GM23248 (cell line): ENCODE measurements around the gene SLC40A1.

ENCODE experiments used
- EZH2 ChIP-seq: fragments of 200-600 bp; sonication (generic); IDR thresholded peaks from 2 replicates; pipeline ENCODE4 v1.6.1; 2018; ENCODE audit warnings: antibody characterized with exemption, mild to moderate bottlenecking; ENCODE audit not compliant: insufficient read depth, poor library complexity, severe bottlenecking
- EZH2phosphoT487 ChIP-seq: fragments of 200-600 bp; sonication (generic); IDR thresholded peaks from 2 replicates; pipeline ENCODE4 v1.6.1; 2018; ENCODE audit warnings: antibody characterized with exemption, moderate library complexity, mild to moderate bottlenecking, low read depth; ENCODE audit not compliant: insufficient read depth

GRCh38 chr2:189580658-189581353, at the start of gene SLC40A1:
- TF ChIP-seq EZH2 (no peak), EZH2phosphoT487 (no peak)
